Suppressor macrophage (primary cell): ENCODE results near the gene PRKCB.
A peak's percentile ranks its signal among the peaks of the same experiment; 100 is the strongest.
"Not testable (repeated sequence)": the region's sequence is repeated elsewhere in the genome, so short reads cannot be mapped to it uniquely, and the experiment has no call there.

Source experiments
- DNase-seq, 4 experiments: peaks; one replicate each; pipeline ENCODE4 v3.0.0-alpha.2; 2020 to 2022

Gene PRKCB

DNA sequence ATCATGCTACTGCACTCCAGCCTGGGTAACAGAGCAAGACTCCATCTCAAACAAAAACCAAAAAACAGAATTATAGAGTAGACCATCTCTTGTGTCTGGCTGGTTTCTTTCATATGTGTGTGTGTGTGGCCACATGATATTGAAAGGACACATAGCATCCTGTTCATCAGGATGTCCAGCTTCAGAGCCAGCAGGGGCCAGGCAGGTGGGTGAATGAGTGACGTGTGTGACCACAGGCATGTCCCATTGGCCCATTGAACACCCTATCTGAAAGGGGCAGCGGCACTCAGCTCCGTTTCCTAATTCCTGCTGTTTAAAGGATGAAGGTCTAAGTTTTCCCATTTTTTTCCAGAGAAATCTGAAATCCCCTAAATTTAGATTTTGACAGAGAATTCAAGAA lies 174.2 kb downstream of the PRKCB start:
- DNase-seq = no peak

GRCh38 chr16:24010440-24011089 lies 174.8 kb downstream of the PRKCB start:
- DNase-seq = peak; percentile 91 to 97 (median 94)

DNA sequence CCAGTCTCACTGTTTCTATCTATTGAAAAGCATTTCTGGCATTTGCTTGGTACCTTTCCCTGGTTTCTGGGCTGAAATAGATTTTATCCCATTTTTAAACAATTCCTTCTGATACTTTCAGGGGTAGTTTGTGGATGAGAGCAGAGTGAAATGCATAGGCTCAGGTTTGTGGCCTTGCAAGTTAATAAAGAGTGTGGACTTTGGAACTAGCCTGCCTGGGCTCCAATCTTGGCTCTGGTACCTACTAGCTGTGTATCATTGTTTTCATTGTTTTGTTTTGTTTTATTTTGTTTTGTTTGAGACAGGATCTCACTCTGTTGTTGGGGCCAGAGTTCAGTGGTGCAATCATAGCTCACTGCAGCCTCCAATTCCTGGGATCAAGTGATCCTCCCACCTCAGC lies 175.5 kb downstream of the PRKCB start:
- DNase-seq = no peak

- DNase-seq = no peak
Measured at GRCh38 chr16:24013054-24013636, 177.4 kb downstream of the PRKCB start.

GRCh38 chr16:24013864-24014645 lies 178.3 kb downstream of the PRKCB start:
- peak; percentile 71 to 85 (median 76) for DNase-seq

DNA sequence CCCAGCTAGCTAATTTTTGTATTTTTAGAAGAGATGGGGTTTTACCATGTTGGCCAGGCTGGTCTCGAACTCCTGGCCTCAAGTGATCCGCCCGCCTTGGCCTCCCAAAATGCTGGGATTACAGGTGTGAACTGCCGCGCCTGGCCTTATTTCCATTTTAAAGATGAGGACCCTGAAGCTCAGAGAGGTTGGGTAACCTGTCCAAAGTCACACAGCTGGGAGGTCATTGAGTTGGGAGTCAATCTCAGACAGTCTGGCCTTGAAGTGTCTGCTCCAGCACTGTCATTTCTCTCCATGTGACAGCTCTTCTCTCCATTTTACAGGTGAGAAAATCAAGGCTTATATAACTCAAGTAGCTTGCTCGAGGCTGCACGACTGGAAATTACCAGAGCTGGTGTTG lies 179.2 kb downstream of the PRKCB start:
- not testable (repeated sequence) for DNase-seq

DNA sequence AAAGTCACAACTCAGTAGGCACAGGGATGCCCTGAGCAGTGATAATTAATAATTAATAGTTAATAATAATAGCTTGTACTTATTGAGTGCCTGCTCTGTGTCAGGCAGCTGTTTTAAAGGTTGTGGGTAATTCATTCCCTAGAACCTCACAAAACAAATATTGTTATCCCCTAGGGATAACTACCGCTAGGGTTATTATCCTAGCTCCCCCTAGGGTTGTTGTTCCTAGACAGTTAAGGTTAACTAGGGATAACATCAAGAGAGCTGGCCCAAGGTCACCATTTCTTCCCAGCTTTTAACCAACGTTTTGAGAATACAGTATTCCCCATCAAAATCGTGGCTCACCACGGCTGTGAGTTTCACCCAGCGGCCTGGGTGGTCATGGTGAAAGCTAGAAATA lies 180.1 kb downstream of the PRKCB start:
- no peak for DNase-seq

DNA sequence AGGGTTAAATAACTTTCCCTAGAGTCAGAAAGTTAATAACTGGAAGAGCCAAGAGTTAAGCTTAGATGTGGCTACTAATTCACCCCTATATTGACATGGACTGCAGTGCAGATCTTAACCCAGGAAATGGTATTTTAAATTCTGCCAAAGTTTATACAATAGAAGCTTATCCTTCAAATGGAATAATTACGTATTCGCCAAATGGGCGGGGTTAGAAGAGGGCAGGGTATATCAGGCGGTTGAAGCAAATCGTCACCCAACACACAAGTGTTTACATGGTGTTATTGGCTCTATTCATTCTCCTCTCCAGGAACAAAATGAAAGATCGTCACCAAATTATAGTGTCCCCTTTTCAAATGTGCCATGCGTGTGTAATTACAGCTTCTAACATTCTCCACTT lies 182.7 kb downstream of the PRKCB start:
- no peak for DNase-seq

DNA sequence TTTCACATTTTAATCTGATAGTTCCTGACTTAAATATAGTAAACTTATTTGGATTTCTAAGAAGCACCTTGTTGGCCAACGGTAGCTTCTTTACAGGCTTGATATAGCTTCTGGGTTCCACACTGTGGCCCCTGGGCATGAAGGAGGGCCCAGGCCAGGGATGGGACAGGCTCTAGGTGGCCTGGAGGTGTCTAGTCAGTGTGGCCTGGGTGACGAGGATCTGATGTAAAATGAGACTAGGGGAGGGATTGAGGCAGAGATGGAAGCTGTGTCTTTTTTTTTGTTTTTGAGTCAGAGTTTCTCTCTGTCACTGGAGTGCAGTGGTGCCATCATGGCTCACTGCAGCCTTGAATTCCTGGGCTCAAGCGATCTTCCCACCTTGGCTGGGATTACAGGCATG lies 187.0 kb downstream of the PRKCB start:
- no peak for DNase-seq

DNA sequence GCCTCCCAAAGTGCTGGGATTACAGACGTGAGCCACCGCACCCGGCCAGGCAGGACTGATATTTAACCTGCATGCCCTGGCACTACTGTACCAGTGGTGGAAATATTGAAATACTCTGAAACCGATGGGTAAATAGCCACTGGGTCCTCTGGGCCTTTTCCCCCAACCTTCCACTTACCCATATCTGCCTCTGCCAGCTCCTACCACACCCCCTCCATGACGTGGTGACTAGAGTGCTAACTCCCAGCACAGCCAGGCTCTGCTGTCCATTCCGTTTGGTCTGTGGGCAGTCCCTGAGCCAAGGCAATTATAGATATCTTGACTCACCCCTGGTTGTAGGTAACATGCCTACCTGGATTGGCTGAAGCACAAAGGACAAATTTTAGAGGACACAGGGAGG lies 187.8 kb downstream of the PRKCB start:
- no peak for DNase-seq

- DNase-seq = no peak
Measured at GRCh38 chr16:24024971-24025370, 189.2 kb downstream of the PRKCB start.

DNA sequence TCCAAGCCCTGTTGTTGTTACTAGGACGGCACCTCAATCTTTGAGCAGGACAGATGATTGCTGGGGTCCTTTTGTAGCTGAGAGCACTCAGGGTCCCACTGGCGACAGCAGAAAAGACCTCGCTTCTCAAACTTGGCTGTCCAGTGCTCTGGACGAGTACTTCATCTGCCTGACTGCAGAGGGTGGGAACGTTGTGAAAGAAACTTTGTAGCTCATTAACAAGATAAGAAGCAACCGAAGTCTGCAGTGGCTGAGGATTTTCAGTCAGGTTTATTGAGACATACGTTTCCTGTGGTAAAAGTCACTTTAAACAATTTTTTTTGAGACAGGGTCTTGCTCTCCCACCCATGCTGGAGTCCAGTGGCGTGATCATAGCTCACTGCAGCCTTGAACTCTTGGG lies 191.7 kb downstream of the PRKCB start:
- no peak for DNase-seq

GRCh38 chr16:24029841-24030240 lies 194.1 kb downstream of the PRKCB start:
- DNase-seq = not testable (repeated sequence)

GRCh38 chr16:24035127-24035842 lies 199.5 kb downstream of the PRKCB start:
- DNase-seq = peak; percentile 11 to 29 (median 26)

- DNase-seq = no peak
Measured at GRCh38 chr16:24036038-24036543, 200.3 kb downstream of the PRKCB start.

GRCh38 chr16:24036614-24037013 lies 200.8 kb downstream of the PRKCB start:
- DNase-seq = peak; percentile 51 to 62 (median 52)

- no peak for DNase-seq
Measured at GRCh38 chr16:24037335-24037734, 201.6 kb downstream of the PRKCB start.

- DNase-seq = peak; percentile 69 to 84 (median 80)
Measured at GRCh38 chr16:24041834-24042631, 206.2 kb downstream of the PRKCB start.

- DNase-seq = no peak
Measured at GRCh38 chr16:24044467-24044866, 208.7 kb downstream of the PRKCB start.

DNA sequence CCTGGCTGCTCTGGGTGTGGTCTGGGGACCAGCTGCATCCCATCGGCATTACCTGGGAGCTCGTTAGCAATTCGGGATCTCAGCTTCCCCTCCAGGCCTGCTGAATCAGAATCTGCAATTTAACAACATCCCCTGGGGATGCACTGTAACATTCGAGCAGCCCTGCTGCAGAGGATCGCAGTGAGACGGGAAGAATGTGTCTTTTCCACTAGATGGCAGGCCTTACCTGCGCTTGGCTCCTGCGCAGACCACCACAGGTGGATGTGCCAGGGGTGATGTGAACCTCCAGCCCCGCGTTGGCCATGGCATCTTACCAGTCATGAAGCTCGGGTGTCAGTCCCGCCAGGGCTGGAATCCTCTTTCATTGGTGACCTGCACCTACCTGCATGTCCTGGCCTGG lies 209.9 kb downstream of the PRKCB start:
- no peak for DNase-seq

- no peak for DNase-seq
Measured at GRCh38 chr16:24046442-24046841, 210.7 kb downstream of the PRKCB start.

DNA sequence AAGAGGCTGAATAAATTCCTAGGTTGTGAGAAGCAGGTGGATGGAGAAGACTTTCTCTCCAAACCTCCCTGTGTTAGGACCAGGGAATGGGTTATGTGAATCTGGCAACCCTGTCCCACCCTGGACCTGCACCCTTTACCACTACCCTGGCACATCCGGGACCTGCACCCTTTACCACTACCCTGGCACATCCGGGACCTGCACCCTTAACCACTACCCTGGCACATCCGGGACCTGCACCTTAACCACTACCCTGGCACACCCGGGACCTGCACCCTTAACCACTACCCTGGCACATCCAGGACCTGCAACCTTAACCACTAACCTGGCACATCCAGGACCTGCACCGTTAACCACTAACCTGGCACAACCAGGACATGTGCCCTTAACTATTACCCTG lies 213.3 kb downstream of the PRKCB start:
- DNase-seq = no peak
